ENCODE measurements around the gene UBXN10.

DNA sequence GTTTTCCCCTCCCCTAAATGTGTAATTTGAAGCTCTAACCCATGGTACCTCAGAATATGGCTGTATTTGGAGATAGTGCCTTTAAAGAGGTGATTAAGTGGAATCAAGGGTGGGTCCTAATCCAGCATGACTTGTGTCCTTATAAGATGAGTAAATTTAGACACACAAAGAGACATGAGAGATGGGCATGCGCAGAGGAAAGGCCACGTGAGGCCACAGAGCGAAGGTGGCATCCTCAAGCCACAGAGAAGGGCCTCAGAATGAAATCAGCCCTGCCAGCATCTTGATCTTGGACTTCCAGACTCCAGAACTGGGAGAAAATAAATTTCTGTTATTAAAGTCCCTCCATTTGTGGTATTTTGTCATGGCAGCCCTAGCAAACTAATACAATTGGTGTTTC, 49.6 kb upstream of the UBXN10 start:
- TF ChIP-seq POLR2A (IDR thresholded peaks at IDR 0.05; ENCODE audit: low read depth, low read length) (no peak), TAF1 (IDR thresholded peaks at IDR 0.05; ENCODE audit: low read depth, low read length) (no peak), POLR2AphosphoS5 (IDR thresholded peaks at IDR 0.05; ENCODE audit: low read depth, low read length) (no peak), PAX5 (IDR thresholded peaks at IDR 0.05; ENCODE audit: insufficient read depth, low read length, severe bottlenecking) (no peak), POU2F2 (IDR thresholded peaks at IDR 0.05; ENCODE audit: low read depth, low read length) (no peak), SPI1 (IDR thresholded peaks at IDR 0.05; ENCODE audit: low read depth, low read length) (no peak)

Data from GM12891 (cell line).